DOHH2 (cell line): Measurements from ENCODE around the gene PAK5.

Source experiments
- CTCF ChIP-seq: fragments of 200-600 bp; sonication (generic); IDR thresholded peaks from one replicate; pipeline ENCODE4 v1.5.1; 2014; ENCODE audit warnings: antibody characterized with exemption, mild to moderate bottlenecking, low read depth, low read length; ENCODE audit not compliant: poor library complexity, severe bottlenecking
- EZH2phosphoT487 ChIP-seq: fragments of 200-600 bp; sonication (generic); IDR thresholded peaks from 2 replicates; pipeline ENCODE4 v1.6.1; 2017; ENCODE audit warnings: borderline replicate concordance, mild to moderate bottlenecking, antibody characterized with exemption, low read length, moderate library complexity, mixed read lengths

- no peak for TF ChIP-seq CTCF
- TF ChIP-seq EZH2phosphoT487 = no peak
These were observed 346.8 kb downstream of the PAK5 start for GRCh38 chr20:9492067-9492466.
